Adrenal gland (tissue), 12 donors: ENCODE data around the gene PDS5B. TPM values are rescaled to one million over a fixed set of nuclear protein-coding genes. Genes with fewer than 3 reads are reported as not detected.
"Not testable (repeated sequence)": the region's sequence is repeated elsewhere in the genome, so short reads cannot be mapped to it uniquely, and the experiment has no call there.

Source experiments
- DNase-seq, 7 donors: peaks; one replicate each; pipeline ENCODE4 v3.0.0-alpha.2; 2019 to 2020
- H3K27ac ChIP-seq, 5 donors: fragments of 200-600 bp; sonication (generic) in 4 of 5; 1 replicate in 3 of 5; 2 replicates in 2 of 5; pipeline versions ENCODE4 v1.5.1 to v1.8.0; 2016 to 2020; ENCODE audit warnings: mild to moderate bottlenecking in 1 of 5
- H3K27me3 ChIP-seq: fragments of 200-600 bp; 2 replicates; pipeline ENCODE4 v1.8.0; 2021
- H3K36me3 ChIP-seq, 2 donors: fragments of 200-600 bp; replicated peaks in 1 of 2; 1 replicate in 1 of 2; 2 replicates in 1 of 2; pipeline versions ENCODE4 v1.5.1 to v1.8.0; 2018 to 2022
- H3K4me1 ChIP-seq, 2 donors: fragments of 200-600 bp; replicated peaks in 1 of 2; 1 replicate in 1 of 2; 2 replicates in 1 of 2; pipeline versions ENCODE4 v1.5.1 to v1.8.0; 2018 to 2021
- H3K4me3 ChIP-seq, 4 donors: fragments of 200-600 bp; sonication (generic) in 3 of 4; one replicate each; pipeline ENCODE4 v1.5.1; 2016 to 2018
- H3K9me3 ChIP-seq, 3 donors: fragments of 200-600 bp; sonication (generic) in 1 of 3; replicated peaks in 1 of 3; 1 replicate in 2 of 3; 2 replicates in 1 of 3; pipeline versions ENCODE4 v1.5.1 to v1.8.0; 2016 to 2021
- POLR2A ChIP-seq, 2 donors: fragments of 450-650 bp; IDR thresholded peaks; one replicate each; pipeline ENCODE4 v1.6.1; 2017; ENCODE audit warnings: antibody characterized with exemption in 2 of 2, mild to moderate bottlenecking in 2 of 2, moderate library complexity in 1 of 2
- WGBS, 4 donors: extraction: QIAGEN DNeasy Blood & Tissue Kit in 2 of 4; methylation state at CpG; one replicate each; pipeline versions ENCODE4 v1.1.5 to v1.1.7; 2013 to 2017; 5-methylcytosine and 5-hydroxymethylcytosine counted together
- intact Hi-C, 2 donors: fragments of 100-400 bp; cut with DNase I; formaldehyde crosslinking; loops; one replicate each; pipeline versions ENCODE4 v1.14.1 to v1.15.0; 2022 to 2023
- polyA plus RNA-seq, 3 donors: library from polyadenylated mRNA; stranded (reverse); fragments of 200-250 nt in 2 of 3; fragments of 350-450 nt in 1 of 3; fragmentation: Illumina TruSeq in 1 of 3; extraction: RNeasy Lipid Tissue Mini Kit (QIAGEN cat#74804) in 1 of 3; gene quantifications; one replicate each; pipeline ENCODE4 v1.2.3, GENCODE V29; 2013 to 2014
- total RNA-seq, 9 donors: library from RNA; depleted of rRNA in 4 of 9; stranded (reverse); fragments of >200 nt in 4 of 9; fragments of 120-200 nt in 1 of 9; fragmentation: NEBNext Ultra II Directional in 1 of 9; extraction: Animal tissue kit (Norgen Biotek cat#: 25700) in 1 of 9; gene quantifications; one replicate each; pipeline versions ENCODE4 v1.1.0 to v1.2.4, GENCODE V29; 2013 to 2023
- TF ChIP-seq, protein P1 (sequence below), 6 experiments: fragments of 450-650 bp in 4 of 6; fragments of 200-600 bp in 2 of 6; sonication (generic) in 1 of 6; IDR thresholded peaks; 1 replicate in 5 of 6; 2 replicates in 1 of 6; pipeline versions ENCODE4 v1.5.1 to v1.8.0; 2016 to 2021; ENCODE audit warnings: antibody characterized with exemption in 6 of 6, mild to moderate bottlenecking in 2 of 6, moderate library complexity in 1 of 6
- donor health status: healthy with polysubstance abuse.
- donor health status: Bipolar disorder and iron deficiency.
- donor health status: DM: yes; HTN: yes; CAD: no.
- donor health status: DM: no; HTN: no; CAD: no.
- donor health status: DM: no; HTN: no; CAD: no.
- donor health status: DM: yes; HTN: yes; CAD: no.

Gene PDS5B
- total and polyA plus RNA-seq, 12 donors = 3.9 to 59.4 (median 30.2) TPM

DNA sequence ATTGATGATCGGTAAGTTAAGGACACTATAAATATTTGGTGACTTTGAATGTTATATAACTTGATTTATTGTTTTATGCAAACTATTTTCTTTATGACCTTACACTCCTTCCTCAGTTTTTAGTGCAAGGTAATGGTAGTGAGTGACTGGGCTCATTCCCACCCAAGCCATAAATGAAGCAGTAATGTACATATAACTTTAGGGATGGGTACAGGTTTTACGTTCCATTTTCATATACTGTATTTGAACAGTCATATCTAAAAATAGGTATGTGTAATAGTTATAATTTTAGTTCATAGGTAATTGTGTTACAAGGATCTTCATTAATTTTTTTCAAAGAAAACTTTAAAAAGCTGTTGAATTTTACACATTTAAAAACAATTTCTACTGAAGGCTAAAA, 101.0 kb downstream of the PDS5B start:
- no peaks in the 10 kb centered on the region for H3K27me3 ChIP-seq
- TF ChIP-seq, protein P1, sequence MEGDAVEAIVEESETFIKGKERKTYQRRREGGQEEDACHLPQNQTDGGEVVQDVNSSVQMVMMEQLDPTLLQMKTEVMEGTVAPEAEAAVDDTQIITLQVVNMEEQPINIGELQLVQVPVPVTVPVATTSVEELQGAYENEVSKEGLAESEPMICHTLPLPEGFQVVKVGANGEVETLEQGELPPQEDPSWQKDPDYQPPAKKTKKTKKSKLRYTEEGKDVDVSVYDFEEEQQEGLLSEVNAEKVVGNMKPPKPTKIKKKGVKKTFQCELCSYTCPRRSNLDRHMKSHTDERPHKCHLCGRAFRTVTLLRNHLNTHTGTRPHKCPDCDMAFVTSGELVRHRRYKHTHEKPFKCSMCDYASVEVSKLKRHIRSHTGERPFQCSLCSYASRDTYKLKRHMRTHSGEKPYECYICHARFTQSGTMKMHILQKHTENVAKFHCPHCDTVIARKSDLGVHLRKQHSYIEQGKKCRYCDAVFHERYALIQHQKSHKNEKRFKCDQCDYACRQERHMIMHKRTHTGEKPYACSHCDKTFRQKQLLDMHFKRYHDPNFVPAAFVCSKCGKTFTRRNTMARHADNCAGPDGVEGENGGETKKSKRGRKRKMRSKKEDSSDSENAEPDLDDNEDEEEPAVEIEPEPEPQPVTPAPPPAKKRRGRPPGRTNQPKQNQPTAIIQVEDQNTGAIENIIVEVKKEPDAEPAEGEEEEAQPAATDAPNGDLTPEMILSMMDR (IDR thresholded peaks at IDR 0.05) = no peak
- TF ChIP-seq POLR2A (IDR thresholded peaks at IDR 0.05) = no peak
- intact Hi-C loops = no loop called here
- H3K4me3 ChIP-seq = no peak overlapping the region
- H3K9me3 ChIP-seq = no peaks in the 10 kb centered on the region
- H3K36me3 ChIP-seq = no peaks in the 10 kb centered on the region
- no peak for DNase-seq
- 93 to 97% (median 96%) methylated on average over 2 of the region's 2 CpGs for WGBS, 4 donors
- no peak overlapping the region for H3K27ac ChIP-seq
- H3K4me1 ChIP-seq = peaks cover 0 to 5% of the 10 kb centered on the region in 2 donors

GRCh38 chr13:32695602-32696250, 109.5 kb downstream of the PDS5B start:
- intact Hi-C loops = no loop called here
- TF ChIP-seq POLR2A (IDR thresholded peaks at IDR 0.05) = no peak
- TF ChIP-seq, protein P1 (IDR thresholded peaks at IDR 0.05) = no peak
- no peak overlapping the region for H3K27ac ChIP-seq

DNA sequence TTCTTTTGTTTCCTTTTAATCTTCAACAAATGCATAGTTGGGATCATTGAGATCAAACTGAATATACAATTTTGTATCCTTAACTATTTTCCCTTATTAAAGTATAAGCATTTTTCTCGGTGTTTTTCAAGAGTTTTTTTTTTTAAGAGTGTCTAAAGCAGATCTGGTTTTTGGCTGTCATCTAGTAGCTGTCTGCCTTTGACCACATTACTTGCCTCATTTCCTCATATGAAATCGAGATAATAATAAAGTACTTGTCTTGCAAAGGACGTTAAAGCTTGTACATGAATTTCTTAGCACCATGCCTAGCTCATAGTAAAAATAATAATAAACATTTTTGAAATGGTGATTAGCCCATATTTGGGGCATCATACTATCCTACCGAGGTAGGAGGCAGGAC, 121.2 kb downstream of the PDS5B start:
- Histone ChIP-seq H3K36me3 (peaks cover 0 to 16% of the 10 kb centered on the region in 2 donors), H3K27me3 (no peaks in the 10 kb centered on the region), H3K4me3 (no peak overlapping the region), H3K4me1 (no peaks in the 10 kb centered on the region), H3K27ac (no peak overlapping the region), H3K9me3 (peaks cover 0 to 5% (median 0%) of the 10 kb centered on the region in 3 donors)
- TF ChIP-seq, protein P1 (IDR thresholded peaks at IDR 0.05) = no peak
- TF ChIP-seq POLR2A (IDR thresholded peaks at IDR 0.05) = no peak
- intact Hi-C loops = no loop called here
- 81 to 88% (median 85%) methylated on average over 4 of the region's 4 CpGs for WGBS, 4 donors
- DNase-seq = no peak

More at GRCh38 chr13:32695602-32696250, 109.5 kb downstream of the PDS5B start:
- no peaks in the 10 kb centered on the region for H3K27me3 ChIP-seq
- H3K4me3 ChIP-seq = no peak overlapping the region
- no peaks in the 10 kb centered on the region for H3K4me1 ChIP-seq
- 58 to 88% (median 83%) methylated on average over 2 of the region's 2 CpGs for WGBS, 4 donors
- no peaks in the 10 kb centered on the region for H3K9me3 ChIP-seq
- DNase-seq = no peak
- no peaks in the 10 kb centered on the region for H3K36me3 ChIP-seq

- no peak overlapping the region for H3K27ac ChIP-seq
- peaks cover 0 to 8% (median 0%) of the 10 kb centered on the region in 3 donors for H3K9me3 ChIP-seq
- H3K36me3 ChIP-seq = peaks cover 0 to 13% of the 10 kb centered on the region in 2 donors
- no peak overlapping the region for H3K4me3 ChIP-seq
- no peaks in the 10 kb centered on the region for H3K27me3 ChIP-seq
- no peak for DNase-seq
- no peaks in the 10 kb centered on the region for H3K4me1 ChIP-seq
- intact Hi-C loops = no loop called here
- TF ChIP-seq POLR2A (IDR thresholded peaks at IDR 0.05) = no peak
- TF ChIP-seq, protein P1 (IDR thresholded peaks at IDR 0.05) = no peak
Observed at GRCh38 chr13:32713397-32713796, 127.1 kb downstream of the PDS5B start.

- WGBS, 4 donors = 90 to 98% (median 94%) methylated on average over 4 to 21 of the region's 21 CpGs
- H3K9me3 ChIP-seq, H3K4me3 ChIP-seq, intact Hi-C loops, H3K27ac ChIP-seq, H3K4me1 ChIP-seq, H3K36me3 ChIP-seq, H3K27me3 ChIP-seq, DNase-seq: not testable (repeated sequence)
Observed at GRCh38 chr13:32716201-32716600, 129.9 kb downstream of the PDS5B start.
